ENCODE results near the gene WNT8A.
"Not testable (repeated sequence)": the region's sequence is repeated elsewhere in the genome, so short reads cannot be mapped to it uniquely, and the experiment has no call there.

Gene WNT8A, protein sequence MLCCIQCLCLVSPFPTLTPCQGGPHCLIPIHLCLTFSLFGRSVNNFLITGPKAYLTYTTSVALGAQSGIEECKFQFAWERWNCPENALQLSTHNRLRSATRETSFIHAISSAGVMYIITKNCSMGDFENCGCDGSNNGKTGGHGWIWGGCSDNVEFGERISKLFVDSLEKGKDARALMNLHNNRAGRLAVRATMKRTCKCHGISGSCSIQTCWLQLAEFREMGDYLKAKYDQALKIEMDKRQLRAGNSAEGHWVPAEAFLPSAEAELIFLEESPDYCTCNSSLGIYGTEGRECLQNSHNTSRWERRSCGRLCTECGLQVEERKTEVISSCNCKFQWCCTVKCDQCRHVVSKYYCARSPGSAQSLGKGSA

GRCh38 chr5:138083702-138084101, at the start of gene WNT8A:
Gene WNT8A, plus strand, starts transcription at chr5:138084033. Its CDS starts 95 bp downstream, at chr5:138084128.
- no peak for DNase-seq (ENCODE audit: low read depth)

- DNase-seq (ENCODE audit: low read depth), result peak; percentile 30
Measured at GRCh38 chr5:138035605-138036537, 48.0 kb upstream of the WNT8A start.

DNA sequence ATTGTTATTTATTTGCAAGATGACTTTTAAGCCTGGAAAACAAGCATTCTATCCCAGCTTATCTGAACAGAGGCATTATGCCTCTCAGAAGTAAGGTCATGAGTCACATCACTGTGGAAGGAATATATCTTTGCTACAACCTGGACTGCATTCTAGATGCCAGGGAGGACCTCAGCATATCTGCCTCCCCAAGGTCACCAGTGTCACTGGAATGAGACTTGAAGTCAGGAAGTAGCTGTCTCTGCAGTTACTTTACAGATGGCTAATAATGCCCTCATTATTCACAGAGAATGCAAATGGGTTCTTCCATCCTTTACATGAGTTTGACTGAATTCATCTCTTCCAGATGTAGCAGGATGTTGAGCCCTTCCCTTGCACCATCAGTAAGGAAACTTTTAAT, 46.6 kb upstream of the WNT8A start:
- DNase-seq (ENCODE audit: low read depth), result no peak

GRCh38 chr5:138037907-138038633, 45.8 kb upstream of the WNT8A start:
- no peak for DNase-seq (ENCODE audit: low read depth)

DNA sequence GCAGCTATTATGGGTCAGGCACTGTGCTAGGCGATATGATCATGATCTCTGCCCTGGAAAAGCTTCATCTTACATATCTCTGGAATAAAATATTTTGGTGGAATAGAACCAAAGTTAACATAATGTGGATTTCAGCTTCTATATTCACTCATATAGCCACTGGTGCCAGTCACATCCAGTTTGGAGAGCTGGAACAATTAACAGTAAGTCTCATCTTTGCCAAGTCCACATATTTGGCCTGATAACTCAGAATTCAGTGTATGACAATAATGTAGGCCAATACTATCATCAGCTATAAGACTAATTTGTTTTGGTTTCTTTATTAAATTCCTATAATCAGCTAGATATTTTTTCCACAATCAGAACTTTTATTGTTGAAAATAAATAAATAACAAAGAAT, 45.0 kb upstream of the WNT8A start:
- DNase-seq (ENCODE audit: low read depth), result no peak

GRCh38 chr5:138045283-138045682, 38.5 kb upstream of the WNT8A start:
- DNase-seq (ENCODE audit: low read depth), result not testable (repeated sequence)

DNA sequence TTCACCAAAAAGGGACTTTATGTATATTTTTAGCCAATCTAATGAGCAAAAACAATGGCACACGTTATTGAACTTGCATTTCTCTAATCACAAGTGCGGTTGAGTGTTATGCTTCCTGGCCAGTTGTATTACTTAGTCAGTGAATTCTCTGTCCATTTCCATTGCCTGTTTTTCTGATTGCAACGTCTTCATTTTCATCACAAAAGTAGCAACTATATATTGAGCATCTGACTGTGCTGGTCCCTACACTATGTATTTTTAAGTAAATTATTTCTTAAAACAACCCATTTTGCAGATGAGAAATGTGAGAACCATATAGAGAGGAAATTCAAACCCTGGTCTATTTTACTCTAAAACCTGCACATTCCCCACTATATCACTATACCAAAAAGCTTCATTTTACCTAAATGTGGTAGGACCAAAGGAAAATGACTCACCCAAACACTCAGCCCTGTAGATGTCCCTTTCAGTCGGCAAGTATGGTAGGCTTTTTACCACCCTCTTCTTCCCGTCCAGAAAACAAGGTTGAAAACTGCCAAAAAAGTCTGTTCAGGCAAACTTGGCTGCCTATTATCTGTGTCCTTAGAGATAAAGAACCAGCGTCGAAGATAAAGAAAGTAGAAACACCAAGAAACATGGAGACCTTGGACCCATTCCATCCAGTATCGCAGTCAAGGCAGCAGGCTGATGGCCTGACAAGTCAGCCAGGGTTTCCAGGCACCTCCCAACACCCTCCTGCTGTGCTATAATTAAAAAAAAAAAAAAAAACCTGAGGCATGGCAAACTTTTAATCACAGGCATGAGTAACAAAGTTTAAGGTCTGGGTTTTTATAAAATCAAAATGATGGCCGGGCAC, 32.2 kb upstream of the WNT8A start:
- DNase-seq (ENCODE audit: low read depth), result no peak

GRCh38 chr5:138052718-138053117, 31.1 kb upstream of the WNT8A start:
- not testable (repeated sequence) for DNase-seq (ENCODE audit: low read depth)

- no peak for DNase-seq (ENCODE audit: low read depth)
Measured at GRCh38 chr5:138053554-138053953, 30.3 kb upstream of the WNT8A start.

- no peak for DNase-seq (ENCODE audit: low read depth)
Measured at GRCh38 chr5:138054206-138054605, 29.6 kb upstream of the WNT8A start.

DNA sequence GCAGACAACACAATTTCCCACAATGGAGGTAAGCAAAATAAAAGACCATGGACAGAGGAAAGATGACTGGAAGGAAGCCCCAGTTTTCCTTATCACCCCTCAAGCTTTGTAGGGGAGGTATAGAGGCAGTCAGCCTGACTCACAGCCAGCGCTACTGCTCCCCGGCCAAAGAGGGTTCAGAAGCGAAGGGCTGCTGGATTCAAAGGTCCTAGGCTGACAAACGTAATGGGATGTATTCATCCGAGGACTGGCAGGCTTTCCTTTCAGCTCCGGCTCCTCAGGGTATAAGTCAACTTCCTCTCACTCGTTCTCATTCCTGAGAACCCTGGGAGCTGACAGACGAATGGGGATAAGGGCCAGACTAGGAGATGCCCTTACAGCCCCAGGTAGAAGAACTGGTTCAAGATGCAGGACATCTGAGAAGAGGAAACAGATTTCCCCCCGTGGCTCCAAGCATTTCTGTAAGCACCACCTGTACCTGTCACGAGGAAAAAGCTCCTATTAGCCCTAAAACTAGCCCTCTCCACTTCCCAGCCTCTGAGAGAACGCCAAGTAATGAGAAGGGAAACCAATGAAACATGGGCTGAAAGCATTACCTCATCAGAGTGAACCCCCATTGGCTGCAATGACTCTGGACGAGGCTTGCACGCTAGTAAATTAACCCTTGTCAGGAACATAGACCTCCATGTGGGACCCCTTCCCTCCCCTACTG, 28.8 kb upstream of the WNT8A start:
- no peak for DNase-seq (ENCODE audit: low read depth)

DNA sequence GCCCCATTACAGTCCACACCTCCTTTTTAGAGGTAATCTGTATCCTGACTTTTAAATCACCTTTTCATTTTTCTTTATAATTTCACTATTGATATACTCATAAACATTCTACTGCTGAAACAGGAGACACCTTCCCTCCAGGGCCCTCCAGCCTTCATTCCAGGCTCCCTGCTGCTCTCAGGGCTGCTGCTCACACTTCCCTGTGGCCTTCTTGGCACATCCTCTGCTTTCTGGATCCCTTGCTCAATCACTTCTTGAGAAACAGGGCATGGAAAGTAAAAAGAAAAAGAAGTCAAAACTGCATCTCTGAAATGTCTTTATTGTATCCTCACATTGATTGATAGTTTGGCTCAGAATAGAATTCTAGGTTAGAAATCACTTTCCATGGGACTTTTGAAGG, 19.3 kb upstream of the WNT8A start:
- DNase-seq (ENCODE audit: low read depth), result no peak

DNA sequence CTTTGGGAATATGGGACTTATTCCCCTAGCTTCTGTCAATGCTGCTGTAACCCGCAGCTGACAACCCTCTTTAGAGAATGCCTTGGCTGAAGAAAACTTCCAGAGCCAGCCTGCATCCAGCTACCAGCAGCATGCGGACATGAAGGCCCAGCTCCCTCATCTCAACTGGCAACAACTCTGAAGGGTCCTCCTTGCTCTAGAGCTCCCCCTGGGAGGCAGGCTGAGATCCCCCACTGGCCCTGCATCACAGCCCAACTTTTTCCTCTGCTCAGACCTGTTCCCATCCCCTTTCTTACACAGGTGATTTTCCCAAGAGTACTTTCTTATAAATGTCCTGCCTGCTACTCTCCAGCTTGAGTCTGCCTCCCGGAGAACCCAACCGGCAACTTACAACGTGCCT, 18.7 kb upstream of the WNT8A start:
- DNase-seq (ENCODE audit: low read depth), result no peak

DNA sequence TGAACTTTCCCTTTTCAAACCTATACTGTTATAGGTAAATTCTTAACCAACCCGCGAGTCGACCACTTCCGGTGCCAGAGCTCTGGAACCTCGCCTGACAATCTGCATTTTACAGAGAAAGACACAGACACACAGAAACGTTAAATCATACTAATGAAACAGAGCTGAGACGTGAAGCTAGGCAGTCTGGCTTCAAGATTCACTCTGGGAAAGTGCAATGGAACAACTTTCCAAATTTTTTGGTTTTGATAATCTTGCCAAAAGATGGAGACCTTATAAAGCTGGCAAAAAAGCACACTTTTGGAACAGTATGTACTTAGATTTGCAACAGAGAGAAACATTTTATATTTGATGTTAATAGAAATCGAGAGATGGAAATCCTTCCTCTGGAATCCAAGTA, 15.9 kb upstream of the WNT8A start:
- DNase-seq (ENCODE audit: low read depth), result no peak

- peak; percentile 67 for DNase-seq (ENCODE audit: low read depth)
Measured at GRCh38 chr5:138068742-138069600, 14.9 kb upstream of the WNT8A start.

GRCh38 chr5:138070026-138070425, 13.8 kb upstream of the WNT8A start:
- DNase-seq (ENCODE audit: low read depth), result not testable (repeated sequence)

DNA sequence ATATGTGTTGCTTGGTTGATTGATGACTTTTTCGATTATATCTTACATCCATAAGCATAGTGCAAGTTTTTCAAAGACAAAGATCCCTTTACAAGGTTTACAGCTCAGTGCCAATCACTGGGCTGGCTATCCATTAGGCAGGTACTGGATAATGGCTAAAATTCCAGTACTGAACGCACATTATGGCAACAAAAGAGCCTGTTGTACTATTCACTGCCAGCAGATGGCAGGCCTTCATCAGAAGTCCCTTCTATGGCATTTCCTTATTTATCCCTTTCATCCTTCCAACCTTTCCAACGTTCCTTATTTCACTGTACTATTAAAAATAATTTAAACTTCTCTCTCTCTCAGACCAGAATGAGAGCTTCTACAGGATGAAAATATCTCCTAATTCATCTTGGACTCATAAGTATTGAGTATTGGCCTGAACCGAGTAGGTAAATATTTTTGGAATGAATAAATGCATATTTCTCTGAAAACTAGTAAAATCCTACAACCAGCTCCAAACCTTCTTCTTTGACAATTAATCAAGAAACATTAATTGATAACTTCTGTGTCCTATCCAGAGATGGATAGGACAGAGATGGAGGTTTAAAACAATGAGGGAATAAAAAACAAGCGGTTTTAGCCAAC, 6.7 kb upstream of the WNT8A start:
- peak; percentile 34 for DNase-seq (ENCODE audit: low read depth)

DNA sequence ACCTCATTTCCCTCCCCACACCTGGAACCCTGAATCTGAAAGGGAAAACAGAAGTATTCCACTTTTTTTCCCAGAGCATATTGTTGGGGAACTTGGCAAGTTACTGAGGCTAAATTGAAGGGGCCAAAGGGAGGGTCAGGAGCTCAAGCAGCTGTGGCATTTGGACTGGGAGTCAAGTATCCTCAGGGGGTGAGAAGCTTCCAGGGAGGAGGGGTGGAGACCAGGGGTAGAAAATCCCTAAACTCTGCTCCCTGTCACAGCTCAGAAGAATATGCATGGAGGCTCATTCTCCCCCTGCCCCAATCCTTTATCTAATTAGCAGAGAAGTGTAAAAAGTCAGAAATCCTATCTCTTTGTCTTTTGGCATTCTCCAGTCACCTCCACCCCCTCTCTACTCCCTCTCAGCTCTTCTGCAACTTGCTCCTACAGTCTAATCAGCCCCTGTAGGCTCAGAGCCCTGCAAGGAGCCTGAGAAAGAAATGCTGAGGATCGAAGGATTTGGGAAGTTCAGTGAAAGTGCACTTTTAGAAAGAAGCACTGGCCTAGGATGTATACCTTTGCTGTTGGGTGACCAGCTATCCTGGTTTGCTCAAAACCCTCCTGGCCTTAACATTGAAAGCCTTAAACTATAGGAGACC, 5.7 kb upstream of the WNT8A start:
- DNase-seq (ENCODE audit: low read depth), result no peak

DNA sequence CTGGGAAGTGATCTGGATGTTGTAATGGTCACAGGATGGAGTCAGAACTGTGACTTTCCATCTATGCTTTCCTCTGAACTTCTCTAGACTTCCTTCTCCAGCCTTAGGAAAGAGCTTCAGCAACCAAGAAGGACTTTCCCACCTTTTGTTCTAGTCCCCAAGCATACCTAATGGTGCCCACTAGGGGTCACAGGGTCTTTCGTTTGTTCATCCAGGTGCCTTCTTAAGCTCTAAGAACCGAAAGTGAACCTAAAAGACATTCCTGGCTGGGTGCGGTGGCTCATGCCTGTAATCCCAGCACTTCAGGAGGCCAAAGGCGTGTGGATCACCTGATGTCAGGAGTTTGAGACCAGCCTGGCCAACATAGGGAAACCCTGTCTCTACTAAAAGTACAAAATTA, 1.8 kb upstream of the WNT8A start:
- DNase-seq (ENCODE audit: low read depth), result no peak

Measured in activated T-cell treated with anti-CD3 and anti-CD28 coated beads for 1 hour (primary cell).